Measurements from ENCODE around the gene NACC1. TPM values are rescaled to one million over a fixed set of nuclear protein-coding genes. Genes with fewer than 3 reads are reported as not detected.

NACC1 gene
- polyA plus RNA-seq, 1 donor (not counting 4 experiments of a cell fraction or from before 2014, with no cell fraction given): 32.9 TPM

DNA sequence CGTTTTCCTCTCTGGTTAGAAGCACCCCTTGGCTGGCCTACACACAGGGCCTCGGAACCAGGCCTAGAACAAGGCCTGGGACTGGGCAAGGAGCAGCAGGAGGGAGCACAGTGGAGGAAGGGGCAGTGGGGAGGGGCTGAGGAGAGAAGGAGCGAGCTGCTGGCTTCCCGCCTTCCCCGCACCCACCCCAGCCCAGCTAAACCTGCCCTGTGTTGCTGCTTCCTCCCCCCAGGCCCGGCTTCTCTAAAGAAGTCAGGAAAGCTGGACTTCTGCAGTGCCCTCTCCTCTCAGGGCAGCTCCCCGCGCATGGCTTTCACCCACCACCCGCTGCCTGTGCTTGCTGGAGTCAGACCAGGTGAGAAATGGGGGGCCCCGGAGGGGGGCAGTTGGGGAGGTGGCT, 39.7 kb upstream of the NACC1 start:
- H3K4me1 ChIP-seq (ENCODE audit: control insufficient read depth, extremely low read depth, insufficient read depth, low read length): peaks cover 16% of the 10 kb centered on the region
- peaks cover 16 to 35% of the 10 kb centered on the region in 2 experiments for H3K36me3 ChIP-seq (ENCODE audit: control insufficient read depth in 2 of 2, extremely low read depth in 1 of 2, insufficient read depth in 2 of 2, low read length in 2 of 2)

DNA sequence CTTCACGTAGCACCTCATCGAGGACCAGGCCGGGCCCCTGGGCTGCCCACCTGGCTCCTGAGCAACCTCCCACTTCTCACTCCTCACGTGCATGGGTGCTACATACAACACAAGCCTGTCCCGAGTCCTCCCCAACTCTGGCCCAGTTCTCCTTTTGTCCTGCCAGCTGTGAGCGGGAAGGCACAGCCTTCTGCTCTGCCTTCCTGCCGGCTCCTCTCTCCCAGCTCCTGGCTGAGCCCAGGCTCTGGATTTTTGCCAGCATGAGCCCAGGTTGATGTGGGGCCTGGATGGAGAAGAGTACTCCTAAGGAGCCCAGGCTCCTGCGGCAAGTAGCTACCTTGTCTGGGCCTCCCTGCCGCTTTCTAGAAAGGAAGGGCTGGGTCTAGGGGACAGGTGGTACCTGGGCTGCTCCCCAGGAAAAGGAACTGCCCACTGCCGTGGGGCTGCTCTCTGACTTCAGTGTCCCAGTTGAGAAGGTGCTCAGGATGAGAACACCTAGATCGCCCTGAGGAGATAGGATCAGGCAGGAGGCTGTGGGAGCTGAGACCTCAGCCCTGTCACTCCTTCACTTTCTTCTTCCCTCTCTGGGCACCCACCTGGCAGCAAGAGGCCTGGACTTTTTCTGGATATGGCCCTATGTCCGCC, 39.0 kb upstream of the NACC1 start:
- Histone ChIP-seq H2AFZ (ENCODE audit: control insufficient read depth, low read length) (no peak overlapping the region), H3K9ac (ENCODE audit: control insufficient read depth, extremely low read depth, insufficient read depth, low read length) (no peak overlapping the region), H3K36me3 (ENCODE audit: control insufficient read depth in 2 of 2, extremely low read depth in 1 of 2, insufficient read depth in 2 of 2, low read length in 2 of 2) (peaks cover 14 to 30% of the 10 kb centered on the region in 2 experiments), H3K9me1 (ENCODE audit: control insufficient read depth, extremely low read depth, insufficient read depth, low read length) (no peaks in the 10 kb centered on the region), H3K4me2 (ENCODE audit: control insufficient read depth, extremely low read depth, insufficient read depth, low read depth, low read length) (peak overlapping the region; percentile 22), H3K4me1 (ENCODE audit: control insufficient read depth, extremely low read depth, insufficient read depth, low read length) (peaks cover 16% of the 10 kb centered on the region), H4K20me1 (ENCODE audit: control insufficient read depth, extremely low read depth, insufficient read depth, low read length) (no peaks in the 10 kb centered on the region), H3K79me2 (ENCODE audit: control insufficient read depth, insufficient read depth, low read length) (no peaks in the 10 kb centered on the region), H3K27me3 (ENCODE audit: control insufficient read depth, extremely low read depth, insufficient read depth, low read length) (no peaks in the 10 kb centered on the region), H3K9me3 (ENCODE audit: control insufficient read depth, low read depth, low read length) (no peaks in the 10 kb centered on the region), H3K27ac (ENCODE audit: control insufficient read depth, insufficient read depth, low read length) (no peak overlapping the region), H3K4me3 (ENCODE audit: control insufficient read depth in 2 of 3, extremely low read depth in 1 of 3, insufficient read depth in 2 of 3, low read depth in 1 of 3, low read length in 3 of 3) (no peak overlapping the region)
- dilution Hi-C loops (cut with MboI; ENCODE audit: extremely low pct_ligation_motif_present, low sequenced_read_pairs): no loop called here
- peak; percentile 13 for FAIRE-seq
- TF ChIP-seq, protein P1, sequence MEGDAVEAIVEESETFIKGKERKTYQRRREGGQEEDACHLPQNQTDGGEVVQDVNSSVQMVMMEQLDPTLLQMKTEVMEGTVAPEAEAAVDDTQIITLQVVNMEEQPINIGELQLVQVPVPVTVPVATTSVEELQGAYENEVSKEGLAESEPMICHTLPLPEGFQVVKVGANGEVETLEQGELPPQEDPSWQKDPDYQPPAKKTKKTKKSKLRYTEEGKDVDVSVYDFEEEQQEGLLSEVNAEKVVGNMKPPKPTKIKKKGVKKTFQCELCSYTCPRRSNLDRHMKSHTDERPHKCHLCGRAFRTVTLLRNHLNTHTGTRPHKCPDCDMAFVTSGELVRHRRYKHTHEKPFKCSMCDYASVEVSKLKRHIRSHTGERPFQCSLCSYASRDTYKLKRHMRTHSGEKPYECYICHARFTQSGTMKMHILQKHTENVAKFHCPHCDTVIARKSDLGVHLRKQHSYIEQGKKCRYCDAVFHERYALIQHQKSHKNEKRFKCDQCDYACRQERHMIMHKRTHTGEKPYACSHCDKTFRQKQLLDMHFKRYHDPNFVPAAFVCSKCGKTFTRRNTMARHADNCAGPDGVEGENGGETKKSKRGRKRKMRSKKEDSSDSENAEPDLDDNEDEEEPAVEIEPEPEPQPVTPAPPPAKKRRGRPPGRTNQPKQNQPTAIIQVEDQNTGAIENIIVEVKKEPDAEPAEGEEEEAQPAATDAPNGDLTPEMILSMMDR (optimal IDR thresholded peaks at IDR 0.05 in 1 of 3, IDR thresholded peaks at IDR 0.05 in 1 of 3, conservative IDR thresholded peaks at IDR 0.05 in 1 of 3; ENCODE audit: extremely low read depth in 1 of 3, insufficient read depth in 2 of 3, low read length in 3 of 3): no peak
- TF ChIP-seq EZH2 (IDR thresholded peaks at IDR 0.05; ENCODE audit: low read length): no peak
- DNase-seq (ENCODE audit: low read depth, low spot score): no peak

More for the DNA sequence above, 39.7 kb upstream of the NACC1 start:
- dilution Hi-C loops (cut with MboI; ENCODE audit: extremely low pct_ligation_motif_present, low sequenced_read_pairs): no loop called here
- H3K4me3 ChIP-seq (ENCODE audit: control insufficient read depth in 2 of 3, extremely low read depth in 1 of 3, insufficient read depth in 2 of 3, low read depth in 1 of 3, low read length in 3 of 3): no peak overlapping the region
- H3K9me1 ChIP-seq (ENCODE audit: control insufficient read depth, extremely low read depth, insufficient read depth, low read length): no peaks in the 10 kb centered on the region
- no peak overlapping the region for H3K9ac ChIP-seq (ENCODE audit: control insufficient read depth, extremely low read depth, insufficient read depth, low read length)
- no peak overlapping the region for H3K4me2 ChIP-seq (ENCODE audit: control insufficient read depth, extremely low read depth, insufficient read depth, low read depth, low read length)
- no peak for FAIRE-seq
- TF ChIP-seq EZH2 (IDR thresholded peaks at IDR 0.05; ENCODE audit: low read length): no peak
- TF ChIP-seq, protein P1 (optimal IDR thresholded peaks at IDR 0.05 in 1 of 3, IDR thresholded peaks at IDR 0.05 in 1 of 3, conservative IDR thresholded peaks at IDR 0.05 in 1 of 3; ENCODE audit: extremely low read depth in 1 of 3, insufficient read depth in 2 of 3, low read length in 3 of 3): no peak
- no peak for DNase-seq (ENCODE audit: low read depth, low spot score)
- no peak overlapping the region for H3K27ac ChIP-seq (ENCODE audit: control insufficient read depth, insufficient read depth, low read length)
- H3K9me3 ChIP-seq (ENCODE audit: control insufficient read depth, low read depth, low read length): no peaks in the 10 kb centered on the region
- no peaks in the 10 kb centered on the region for H3K79me2 ChIP-seq (ENCODE audit: control insufficient read depth, insufficient read depth, low read length)
- no peaks in the 10 kb centered on the region for H3K27me3 ChIP-seq (ENCODE audit: control insufficient read depth, extremely low read depth, insufficient read depth, low read length)
- H2AFZ ChIP-seq (ENCODE audit: control insufficient read depth, low read length): no peak overlapping the region
- H4K20me1 ChIP-seq (ENCODE audit: control insufficient read depth, extremely low read depth, insufficient read depth, low read length): no peaks in the 10 kb centered on the region
